GM19395 (cell line): ENCODE measurements around the gene DGCR2.
"Not testable (repeated sequence)": the region's sequence is repeated elsewhere in the genome, so short reads cannot be mapped to it uniquely, and the experiment has no call there.

ENCODE experiments used
- ATAC-seq: cut with Tn5 transposase; IDR thresholded peaks from one replicate; pipeline ENCODE4 v1.9.1; 2021; ENCODE audit warnings: mild to moderate bottlenecking, moderate library complexity; ENCODE audit not compliant: unreplicated experiment

DGCR2 gene

DNA sequence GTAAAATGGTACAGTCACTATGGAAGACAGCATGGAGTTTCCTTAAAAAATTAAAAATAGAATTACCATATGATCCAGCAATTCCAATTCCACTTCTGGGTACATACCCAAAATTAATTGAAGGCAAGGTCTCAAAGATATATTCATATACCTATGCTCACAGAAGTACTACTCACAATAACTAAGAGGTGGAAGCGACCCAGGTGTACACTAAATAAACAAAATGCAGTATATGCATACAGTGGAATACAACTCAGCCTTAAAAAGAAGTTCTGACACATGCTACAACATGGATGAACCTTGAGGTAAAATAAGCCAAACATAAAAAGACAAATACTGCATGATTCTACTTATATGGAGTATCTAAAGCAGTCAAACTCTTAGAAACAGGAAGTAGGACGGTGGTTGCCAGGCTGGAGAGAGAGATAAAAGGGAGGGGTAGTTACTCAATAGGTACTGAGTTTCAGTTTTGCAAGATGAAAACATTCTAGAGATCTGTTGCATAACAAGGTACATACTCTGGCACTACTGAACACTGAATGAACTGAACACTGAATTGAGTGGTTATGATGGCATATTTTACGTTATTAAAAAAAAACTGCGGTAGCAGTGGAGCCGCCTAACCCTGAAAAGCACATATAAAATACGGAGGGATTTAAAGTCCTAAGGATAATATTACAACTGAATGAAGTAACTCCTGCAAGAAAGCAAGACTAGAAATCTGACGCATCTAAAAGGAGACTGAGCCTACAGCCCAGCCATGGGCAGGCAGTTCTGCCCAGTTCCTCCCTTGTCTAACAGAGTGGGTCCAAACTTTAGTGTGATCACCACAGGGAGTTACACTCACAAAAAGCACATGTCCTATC lies 12.8 kb downstream of the DGCR2 start:
- peak; percentile 92 for ATAC-seq

DNA sequence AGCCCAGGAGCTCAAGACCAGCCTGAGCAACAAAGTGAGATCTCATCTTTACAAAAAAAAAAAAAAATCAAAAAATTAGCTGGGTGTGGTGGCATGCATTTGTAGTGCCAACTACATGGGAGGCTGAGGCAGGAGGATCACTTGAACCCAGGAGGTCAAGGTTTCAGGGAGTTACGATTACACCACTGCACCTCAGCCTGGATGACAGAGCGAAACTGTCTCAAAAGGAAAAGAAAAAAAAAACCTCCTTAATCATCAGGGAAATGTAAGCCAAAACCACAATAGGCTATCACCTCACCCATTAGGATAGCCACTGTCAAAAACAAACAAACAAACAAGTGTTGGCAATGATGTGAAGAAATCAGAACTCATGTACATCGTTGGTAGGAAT lies 13.4 kb downstream of the DGCR2 start:
- no peak for ATAC-seq

DNA sequence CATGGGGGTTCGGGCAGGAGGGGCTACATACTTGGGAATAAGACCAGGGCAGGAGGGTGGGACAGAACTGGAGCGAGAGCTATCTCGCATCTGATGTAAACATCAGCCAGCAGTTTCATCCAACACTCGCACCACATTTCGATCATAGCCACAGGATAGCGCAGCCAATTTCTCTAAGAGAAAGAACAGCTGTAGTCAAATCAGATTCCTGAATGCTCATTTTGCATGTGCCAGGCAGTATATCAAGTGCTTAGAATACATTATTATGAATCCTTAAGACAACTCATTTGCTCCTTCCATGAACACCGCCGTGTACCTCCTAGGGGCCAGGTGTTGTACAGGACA lies 14.5 kb downstream of the DGCR2 start:
- ATAC-seq: no peak

DNA sequence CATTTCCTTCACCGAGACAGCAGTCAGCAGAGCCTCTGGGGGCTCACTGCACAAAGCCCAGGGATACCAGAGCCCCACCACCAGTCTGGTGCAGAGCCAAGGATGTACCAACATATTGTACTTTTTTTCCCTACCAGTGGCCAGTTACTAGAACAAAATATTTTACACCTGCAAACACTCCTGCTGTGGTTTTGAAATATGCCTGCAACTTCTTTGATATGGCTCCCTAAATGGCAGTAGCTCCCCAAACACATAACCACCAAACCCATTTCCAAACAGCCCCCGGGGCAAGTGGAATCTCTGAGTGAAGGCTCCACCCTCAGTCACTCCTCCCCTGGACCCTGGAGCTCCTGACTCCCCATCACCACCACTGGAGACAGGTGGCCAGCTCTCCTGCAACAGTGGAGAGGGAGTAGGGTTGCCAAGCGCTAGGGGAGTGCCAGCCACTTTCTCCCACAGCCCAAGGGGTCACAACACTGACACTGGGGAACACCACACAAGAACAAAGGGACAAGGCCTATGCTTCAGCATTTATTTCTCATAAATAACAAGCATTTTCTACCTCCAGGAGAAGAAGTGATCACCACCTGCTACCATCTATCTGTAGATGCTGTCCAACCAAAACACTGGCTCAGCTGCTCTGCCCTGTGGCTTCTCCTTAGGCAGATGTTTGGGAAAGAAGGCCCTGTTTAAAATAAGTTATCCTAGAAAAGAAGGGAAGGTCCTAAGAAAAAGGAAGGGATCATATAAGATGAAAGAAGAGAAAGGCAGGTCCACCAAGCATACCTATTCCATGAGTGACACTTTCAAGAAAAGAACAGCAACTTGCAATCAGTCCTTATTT lies 15.1 kb downstream of the DGCR2 start:
- no peak for ATAC-seq

DNA sequence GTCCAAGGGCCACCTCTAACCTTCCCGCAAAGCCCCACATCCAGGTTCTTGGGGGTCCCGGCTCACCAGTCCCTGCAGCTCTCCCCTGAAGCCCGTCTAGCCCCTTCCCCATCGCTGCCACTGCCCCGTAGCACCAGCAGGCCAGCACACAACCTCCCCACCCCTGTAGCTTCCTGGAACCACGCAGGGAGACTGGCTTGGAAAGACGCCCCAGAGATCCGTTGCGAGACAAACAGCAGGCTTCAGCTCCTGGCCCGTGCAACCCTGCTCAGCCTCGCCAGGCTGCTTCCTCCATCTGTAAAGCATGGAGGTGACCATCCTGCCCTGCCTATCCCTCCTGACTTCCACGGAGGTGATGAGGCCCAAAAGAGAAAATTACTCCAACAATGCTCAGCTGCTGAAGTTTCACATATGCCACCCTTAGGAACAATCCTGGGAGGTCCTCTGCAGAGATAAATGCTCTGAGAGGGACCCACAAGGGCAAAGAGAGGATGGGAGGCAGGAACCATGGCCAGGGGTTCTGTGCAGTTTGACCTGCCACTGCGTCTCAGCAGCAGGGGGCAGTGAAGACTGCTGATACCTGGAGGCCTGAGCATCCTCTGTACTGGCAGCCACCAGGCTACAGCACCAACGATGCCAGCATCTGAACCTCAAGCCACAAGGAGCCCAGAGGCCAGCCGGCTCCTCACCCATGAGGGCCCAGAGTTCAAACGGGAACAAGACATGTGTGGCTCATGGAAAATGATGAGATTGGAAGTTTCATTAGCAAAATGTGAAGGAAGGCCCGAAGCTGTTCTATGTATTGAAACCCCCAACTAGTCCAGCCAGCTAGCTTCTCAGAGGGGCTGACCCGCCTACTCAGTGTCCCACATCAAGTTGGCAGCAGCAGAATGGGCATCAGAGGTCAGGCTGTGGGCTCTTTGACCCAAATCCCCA lies 16.1 kb downstream of the DGCR2 start:
- ATAC-seq: no peak

DNA sequence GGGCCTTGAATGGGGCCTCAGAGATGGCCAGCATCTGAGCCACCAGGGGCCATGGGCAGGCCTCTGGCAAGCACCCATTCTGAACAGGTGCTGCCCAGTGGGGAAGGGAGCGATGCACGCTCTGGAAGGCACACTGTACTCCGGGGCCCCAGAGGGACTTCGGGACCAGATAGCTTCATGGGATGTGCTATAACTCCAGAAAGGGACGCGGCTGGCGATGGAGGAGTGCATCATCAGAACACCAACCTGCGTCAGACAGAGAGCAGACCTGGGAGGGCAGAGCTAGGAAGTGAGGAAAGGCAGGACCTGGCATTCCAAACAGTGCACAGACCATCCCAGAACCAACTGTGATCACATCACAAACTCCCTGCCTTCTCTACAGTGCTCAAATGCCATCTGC lies 16.8 kb downstream of the DGCR2 start:
- ATAC-seq: no peak

DNA sequence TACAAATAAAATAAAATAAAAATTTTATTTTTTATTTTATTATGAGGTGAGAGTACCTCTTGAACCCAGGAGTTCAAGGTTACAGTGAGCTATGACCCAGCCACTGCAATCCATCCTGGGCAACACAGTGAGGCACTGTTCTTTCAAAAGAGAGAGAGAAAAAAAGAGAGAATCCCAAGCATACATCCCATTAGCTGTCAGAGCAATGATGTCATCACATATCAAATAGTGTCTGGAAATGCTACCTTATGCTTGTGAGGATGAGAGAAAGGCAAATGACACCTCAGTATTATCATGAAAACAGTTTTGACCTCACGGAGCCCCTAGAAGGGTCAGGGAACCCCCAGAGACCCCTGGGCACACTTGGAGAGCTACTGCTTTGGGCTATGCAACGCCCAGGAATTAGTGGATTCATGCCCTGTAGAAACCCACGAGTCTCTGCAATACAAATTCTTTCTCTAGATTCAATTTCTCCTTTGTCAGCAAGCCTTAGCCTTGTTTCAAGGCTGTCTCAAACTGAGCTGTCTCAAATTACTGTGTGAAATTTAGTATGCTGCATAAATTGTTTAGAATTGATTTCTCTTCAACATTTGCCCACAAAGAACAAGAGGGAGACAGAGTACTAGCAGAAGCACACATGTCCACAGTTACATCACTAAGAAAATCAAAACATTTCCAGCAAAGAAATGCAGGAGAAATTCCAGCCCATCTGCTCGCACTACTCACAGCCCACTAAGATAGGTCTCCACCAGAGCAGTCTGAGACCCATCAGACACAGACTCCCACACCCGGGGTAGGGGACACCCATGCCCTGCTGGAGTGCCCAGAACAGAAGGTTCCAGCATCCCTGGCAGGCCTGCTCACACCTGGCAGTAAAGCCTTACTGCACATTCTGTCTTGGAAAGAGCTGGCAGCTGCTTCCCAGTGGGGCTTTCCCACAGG lies 18.1 kb downstream of the DGCR2 start:
- no peak for ATAC-seq

DNA sequence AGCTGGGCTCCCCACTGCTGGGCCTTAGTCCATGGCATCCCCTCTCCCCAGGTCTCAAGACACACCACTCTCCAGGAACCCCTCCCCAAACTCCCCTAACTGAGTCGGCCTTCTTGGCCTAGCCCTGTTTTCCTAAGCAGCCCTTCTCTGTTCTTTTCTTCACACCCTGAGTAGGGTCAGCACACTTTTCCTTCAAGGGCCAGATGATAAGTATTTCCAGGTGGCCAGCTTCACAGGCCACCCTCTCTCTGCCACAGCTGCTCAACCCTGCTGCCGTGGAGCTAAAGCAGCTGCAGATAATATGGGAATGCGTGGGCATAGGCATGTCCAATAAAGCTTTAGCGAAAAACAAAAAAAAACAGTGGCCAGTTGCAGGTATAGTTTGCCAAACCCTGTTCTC lies 24.1 kb downstream of the DGCR2 start:
- ATAC-seq: no peak

DNA sequence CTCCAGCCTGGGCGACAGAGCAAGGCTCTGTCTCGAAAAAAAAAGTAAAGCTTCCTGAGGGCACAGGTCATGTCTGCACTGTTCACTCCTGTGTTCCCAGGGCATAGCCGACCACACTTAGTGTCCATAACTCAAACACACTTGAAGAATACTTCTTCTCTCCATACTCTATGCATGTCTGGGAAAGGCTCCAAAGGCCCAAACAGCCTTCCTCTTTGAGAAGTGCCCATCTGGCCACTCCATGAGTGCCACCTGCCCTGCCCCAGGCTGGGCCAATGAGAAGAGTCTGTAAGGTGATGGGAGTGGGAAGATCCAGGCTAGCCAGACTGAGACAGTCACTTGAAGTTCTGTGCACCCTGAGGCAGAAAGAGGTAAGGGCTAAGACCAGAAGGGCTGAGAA lies 24.7 kb downstream of the DGCR2 start:
- ATAC-seq: no peak

DNA sequence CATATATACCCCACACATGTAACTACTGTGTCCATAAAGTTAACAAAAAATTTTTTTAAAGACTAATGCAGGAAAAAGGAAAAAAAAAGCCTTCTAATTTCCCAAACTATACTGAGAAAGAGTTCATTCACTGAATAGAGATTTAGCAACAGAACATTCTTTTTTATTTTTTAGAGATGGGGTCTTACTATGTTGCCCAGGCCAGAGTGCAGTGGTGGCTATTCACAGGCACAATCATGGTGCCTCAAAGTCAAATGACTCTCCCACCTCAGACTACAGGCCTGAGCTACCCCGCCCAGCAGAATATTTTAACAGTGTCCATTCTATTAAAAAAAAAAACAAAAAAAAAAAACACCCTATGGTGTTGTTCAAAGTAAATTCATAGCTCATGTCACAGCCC lies 25.7 kb downstream of the DGCR2 start:
- no peak for ATAC-seq

DNA sequence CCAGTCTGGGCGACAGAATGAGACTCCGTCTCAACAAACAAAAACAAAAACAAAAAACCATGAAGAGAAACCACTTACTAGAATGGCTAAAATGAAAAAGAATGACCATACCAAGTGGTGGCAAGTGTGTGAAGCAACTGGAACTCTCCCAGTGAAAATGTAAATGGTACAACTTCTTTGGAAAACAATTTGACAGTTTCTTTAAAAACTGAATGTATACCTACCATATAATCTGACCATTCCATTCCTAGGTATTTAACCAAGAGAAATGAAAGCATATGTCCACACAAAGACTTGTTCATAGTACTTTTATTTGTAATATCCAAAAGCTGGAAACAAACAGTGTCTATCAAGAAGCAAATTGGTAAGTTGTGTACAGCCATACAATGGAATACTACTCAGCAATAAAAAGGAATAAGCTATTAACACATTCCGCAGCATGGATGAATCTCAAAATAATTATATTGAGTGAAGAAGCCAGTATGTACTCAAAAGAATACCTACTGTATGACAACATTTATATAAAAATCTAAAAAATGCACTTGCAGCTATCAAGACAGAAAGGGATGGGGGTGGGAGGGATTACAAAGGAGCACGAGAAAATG lies 27.7 kb downstream of the DGCR2 start:
- ATAC-seq: no peak

DNA sequence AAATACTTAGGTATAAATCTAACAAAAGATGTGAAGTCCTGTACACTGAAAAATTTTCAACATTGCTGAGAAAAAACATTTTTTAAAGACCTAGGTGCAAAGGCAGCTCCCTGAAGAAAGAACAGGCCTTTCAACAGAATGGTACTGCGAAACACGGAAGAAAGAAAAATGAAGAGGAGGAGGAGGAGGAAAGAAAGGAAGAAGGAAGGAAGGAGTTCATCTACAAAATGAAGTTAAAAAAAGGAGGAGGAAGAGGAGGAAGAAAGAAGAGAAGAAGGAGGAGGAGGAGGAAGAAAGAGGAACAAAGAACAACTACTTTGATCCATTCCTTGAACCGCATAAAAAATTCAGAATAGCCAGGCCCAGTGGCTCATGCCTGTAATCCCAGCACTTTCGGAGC lies 29.5 kb downstream of the DGCR2 start:
- ATAC-seq: no peak

DNA sequence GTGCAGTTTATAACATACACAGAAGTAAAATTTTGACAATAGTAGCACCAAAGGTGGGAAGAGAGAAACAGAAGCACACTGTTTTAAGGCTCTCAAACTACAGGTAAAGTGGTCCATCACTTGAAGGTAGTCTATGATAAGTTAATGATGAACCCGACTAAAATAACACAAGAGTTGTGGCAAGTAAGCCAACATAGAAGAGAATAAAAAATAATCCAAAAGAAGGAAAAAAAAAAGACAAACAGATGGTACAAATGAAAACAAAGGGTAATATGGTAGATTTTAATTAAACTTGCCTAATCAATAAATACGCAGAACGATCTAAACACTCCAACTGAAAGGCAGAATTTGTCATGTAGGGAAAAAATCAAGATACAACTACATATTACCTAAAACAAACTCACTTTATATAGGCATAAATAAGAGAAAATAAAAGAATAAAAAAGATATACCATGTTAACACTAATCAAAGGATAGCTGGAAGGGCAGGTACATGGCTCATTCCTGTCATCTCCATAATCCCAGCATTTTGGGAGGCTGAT lies 31.6 kb downstream of the DGCR2 start:
- no peak for ATAC-seq

DNA sequence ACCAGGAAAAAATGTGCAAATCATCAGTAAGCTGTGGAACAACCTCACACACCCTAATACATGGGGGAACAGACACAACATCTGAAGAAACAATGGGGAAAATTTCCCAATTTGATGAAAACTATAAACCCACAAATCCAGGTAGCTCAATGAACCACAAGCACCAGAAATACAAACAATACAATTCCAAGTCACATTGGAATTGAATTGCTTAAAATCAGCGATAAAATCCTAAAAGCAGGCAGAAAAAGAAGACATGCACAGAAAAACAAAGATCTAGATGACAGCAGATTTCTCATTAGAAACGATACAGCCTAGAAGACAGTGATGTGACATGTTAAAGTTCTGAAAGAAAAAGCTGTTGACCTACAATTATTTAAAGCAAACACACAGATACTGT lies 32.0 kb downstream of the DGCR2 start:
- no peak for ATAC-seq

DNA sequence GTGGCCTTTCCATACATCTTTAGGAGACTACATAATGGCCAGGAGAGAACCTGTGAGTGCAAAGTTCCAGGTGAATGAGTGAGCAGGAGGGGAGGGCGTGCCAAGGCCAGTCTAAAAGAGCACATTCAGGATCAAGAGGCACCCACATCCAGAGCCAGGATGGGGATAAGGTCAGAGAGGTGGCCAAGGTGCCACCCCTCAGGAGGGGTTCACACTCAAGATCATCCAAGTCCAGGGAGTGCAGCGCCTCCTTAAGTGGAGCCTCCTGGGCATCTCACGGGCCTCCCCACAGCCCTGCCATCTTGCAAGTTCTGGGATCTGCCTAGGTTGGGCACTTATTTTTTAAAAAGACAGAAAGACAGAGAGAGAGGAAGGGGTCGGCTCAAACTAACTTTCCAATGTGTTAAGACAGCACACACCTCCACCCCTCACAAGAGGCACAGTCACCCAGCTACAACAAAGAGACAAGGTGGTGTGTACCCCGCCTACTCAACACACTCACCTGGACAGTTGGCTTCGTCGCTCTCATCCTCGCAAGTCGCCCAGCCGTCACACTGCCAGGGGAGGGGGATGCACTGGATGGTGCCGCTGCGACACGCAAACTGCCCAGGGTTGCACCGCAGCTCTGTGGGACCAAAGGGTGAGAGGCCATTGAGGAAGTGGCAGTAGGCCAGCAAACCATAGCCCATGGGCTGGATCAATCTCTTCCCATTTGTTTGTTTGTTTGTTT lies 33.2 kb downstream of the DGCR2 start:
- ATAC-seq: no peak

DNA sequence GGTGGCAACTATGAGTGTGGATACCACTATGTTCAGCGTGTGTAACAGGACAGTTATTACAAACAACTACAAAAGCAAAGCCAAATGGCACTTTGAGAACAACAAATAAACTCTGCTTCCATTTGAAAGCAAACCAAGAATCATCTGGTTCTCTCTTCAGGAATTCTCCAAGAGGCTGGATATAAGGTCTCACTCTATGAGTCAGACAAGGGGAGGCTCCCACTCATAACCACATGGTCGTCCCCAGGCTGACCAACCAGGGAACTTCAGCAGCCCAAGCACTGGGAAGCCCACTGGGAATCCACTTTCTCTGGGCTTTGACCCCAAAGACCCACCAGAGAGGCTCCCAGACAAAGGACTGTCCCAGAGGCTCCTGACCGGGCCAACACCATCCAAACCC lies 35.3 kb downstream of the DGCR2 start:
- no peak for ATAC-seq

DNA sequence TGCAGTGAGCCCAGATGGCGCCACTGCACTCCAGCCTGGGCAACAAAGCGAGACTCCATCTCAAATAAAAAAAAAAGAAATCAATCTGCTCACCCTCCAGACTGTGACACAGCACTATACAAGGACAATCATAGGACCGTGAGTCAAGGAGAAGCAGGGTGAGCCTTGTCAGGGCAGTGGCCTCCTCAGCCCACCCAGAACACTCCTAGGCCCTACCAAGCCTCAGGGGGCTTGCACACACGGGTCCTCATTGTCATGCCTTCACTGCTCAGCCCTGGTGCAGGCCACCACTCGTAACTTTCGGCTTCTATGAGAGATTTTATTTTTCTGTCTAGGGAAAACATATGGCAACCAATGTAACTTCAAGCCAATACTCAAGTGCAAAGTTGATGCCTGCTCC lies 35.8 kb downstream of the DGCR2 start:
- ATAC-seq: no peak

DNA sequence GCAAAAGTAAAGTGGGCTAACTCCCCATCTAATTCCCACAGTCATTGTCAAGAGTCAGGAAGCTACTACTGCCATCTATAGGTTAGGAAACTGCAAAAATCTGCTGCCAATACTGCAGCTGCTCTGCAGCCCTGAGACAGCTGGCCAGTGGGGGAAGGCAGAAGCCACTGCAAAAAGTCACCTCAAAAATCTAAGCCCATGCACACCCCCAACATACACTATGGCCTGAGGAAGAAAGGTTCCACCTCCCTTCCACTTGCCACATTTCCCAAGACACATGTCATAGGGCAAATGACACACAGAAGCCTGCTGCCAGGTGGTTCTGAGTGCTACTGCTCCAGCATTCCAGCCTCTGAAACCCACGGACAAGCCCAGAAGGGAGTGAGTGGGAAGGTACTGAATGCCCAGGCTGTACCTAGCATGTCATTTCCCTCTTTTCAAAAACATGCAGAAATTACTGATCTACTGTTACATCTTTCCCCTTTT lies 36.9 kb downstream of the DGCR2 start:
- no peak for ATAC-seq

DNA sequence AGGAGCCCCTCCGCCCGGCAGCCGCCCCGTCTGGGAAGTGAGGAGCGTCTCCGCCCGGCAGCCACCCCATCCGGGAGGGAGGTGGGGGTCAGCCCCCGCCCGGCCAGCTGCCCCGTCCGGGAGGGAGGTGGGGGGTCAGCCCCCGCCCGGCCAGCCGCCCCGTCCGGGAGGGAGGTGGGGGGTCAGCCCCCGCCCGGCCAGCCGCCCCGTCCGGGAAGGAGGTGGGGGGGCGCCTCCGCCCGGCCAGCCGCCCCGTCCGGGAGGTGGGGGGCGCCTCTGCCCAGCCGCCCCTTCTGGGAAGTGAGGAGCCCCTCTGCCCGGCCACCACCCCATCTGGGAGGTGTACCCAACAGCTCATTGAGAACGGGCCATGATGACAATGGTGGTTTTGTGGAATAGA lies 37.6 kb downstream of the DGCR2 start:
- ATAC-seq: not testable (repeated sequence)
